NOMO-1 treated with dmso at 0.1 percent for 144 hours (cell line): ENCODE results near the gene PCBP3.
"Not testable (repeated sequence)": the region's sequence is repeated elsewhere in the genome, so short reads cannot be mapped to it uniquely, and the experiment has no call there.

Experiments used
- DNase-seq: peaks from one replicate; lab custom pipeline; 2025; ENCODE audit not compliant: unreplicated experiment; lab: John Stamatoyannopoulos, UW

PCBP3 gene

GRCh38 chr21:45939521-45940045 lies 296.1 kb downstream of the PCBP3 start:
- no peak for DNase-seq

GRCh38 chr21:45940091-45940490 lies 296.6 kb downstream of the PCBP3 start:
- no peak for DNase-seq

GRCh38 chr21:45940621-45941337 lies 297.3 kb downstream of the PCBP3 start:
- DNase-seq = no peak

GRCh38 chr21:45941338-45941710 lies 297.8 kb downstream of the PCBP3 start:
- no peak for DNase-seq

- no peak for DNase-seq
These were observed 298.4 kb downstream of the PCBP3 start for GRCh38 chr21:45941717-45942546.

- no peak for DNase-seq
These were observed 299.5 kb downstream of the PCBP3 start for GRCh38 chr21:45942755-45943629.

GRCh38 chr21:45943630-45944540 lies 300.4 kb downstream of the PCBP3 start:
- DNase-seq = no peak

- no peak for DNase-seq
These were observed 301.1 kb downstream of the PCBP3 start for GRCh38 chr21:45944601-45945000.

GRCh38 chr21:45945066-45945867 lies 301.7 kb downstream of the PCBP3 start:
- DNase-seq = no peak

- no peak for DNase-seq
These were observed 302.3 kb downstream of the PCBP3 start for GRCh38 chr21:45945868-45946210.

- no peak for DNase-seq
These were observed 303.8 kb downstream of the PCBP3 start for GRCh38 chr21:45947296-45947695.

- no peak for DNase-seq
These were observed 304.3 kb downstream of the PCBP3 start for GRCh38 chr21:45947716-45948255.

- no peak for DNase-seq
These were observed 305.1 kb downstream of the PCBP3 start for GRCh38 chr21:45948576-45949141.

- no peak for DNase-seq
These were observed 306.6 kb downstream of the PCBP3 start for GRCh38 chr21:45949928-45950739.

- DNase-seq = no peak
These were observed 307.4 kb downstream of the PCBP3 start for GRCh38 chr21:45950740-45951515.

GRCh38 chr21:45951676-45952075 lies 308.2 kb downstream of the PCBP3 start:
- DNase-seq = no peak

- not testable (repeated sequence) for DNase-seq
These were observed 309.0 kb downstream of the PCBP3 start for GRCh38 chr21:45952527-45952926.
